ENCODE results near the gene SORCS2. TPM values are rescaled to one million over a fixed set of nuclear protein-coding genes. Genes with fewer than 3 reads are reported as not detected.

The SORCS2 gene
- total RNA-seq, 1 experiment from 2014 or later = not detected

DNA sequence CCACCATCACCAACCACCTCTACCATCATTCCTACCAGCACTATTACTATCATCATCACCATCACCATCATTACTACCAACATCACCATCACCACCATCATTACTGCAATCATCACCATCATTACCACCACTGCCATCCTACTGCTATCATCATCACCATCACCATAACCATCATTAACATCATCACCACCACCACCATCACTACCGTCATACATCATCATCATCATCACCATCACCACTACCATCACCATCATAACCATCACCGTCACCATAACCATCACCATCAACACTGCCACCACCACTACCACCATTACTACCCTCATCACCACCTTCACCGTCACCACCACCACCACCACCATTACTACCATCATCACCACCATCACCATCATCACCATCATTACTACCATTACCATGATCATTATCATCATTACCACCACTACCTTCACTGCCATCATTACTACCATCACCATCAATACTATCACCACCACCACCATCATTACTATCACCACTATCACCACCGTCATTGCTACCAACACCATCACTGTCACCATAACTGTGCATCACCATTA, 170.6 kb downstream of the SORCS2 start:
- DNase-seq (ENCODE audit: extremely low read depth, low read depth) = no peak

DNA sequence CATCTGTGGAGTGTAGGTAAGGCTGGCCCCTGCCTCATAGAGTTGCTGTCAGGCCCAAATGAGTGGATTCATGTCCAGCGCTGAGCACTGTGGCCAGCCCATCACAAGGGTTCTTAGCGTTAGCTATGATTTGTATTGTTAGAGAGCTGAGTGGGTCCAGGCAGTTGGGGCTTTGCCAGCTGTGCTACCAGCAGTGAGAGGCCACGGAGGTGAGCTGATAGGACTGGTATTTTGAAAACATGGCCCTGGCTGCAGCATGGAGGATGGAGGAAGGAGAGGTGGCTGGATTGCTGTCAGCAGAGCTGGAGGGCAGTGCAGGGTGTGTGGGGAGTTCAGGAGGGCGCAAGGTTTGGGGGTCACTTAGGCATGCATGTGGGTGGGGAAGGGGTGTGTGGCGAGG, 172.6 kb downstream of the SORCS2 start:
- no peak for DNase-seq (ENCODE audit: extremely low read depth, low read depth)

DNA sequence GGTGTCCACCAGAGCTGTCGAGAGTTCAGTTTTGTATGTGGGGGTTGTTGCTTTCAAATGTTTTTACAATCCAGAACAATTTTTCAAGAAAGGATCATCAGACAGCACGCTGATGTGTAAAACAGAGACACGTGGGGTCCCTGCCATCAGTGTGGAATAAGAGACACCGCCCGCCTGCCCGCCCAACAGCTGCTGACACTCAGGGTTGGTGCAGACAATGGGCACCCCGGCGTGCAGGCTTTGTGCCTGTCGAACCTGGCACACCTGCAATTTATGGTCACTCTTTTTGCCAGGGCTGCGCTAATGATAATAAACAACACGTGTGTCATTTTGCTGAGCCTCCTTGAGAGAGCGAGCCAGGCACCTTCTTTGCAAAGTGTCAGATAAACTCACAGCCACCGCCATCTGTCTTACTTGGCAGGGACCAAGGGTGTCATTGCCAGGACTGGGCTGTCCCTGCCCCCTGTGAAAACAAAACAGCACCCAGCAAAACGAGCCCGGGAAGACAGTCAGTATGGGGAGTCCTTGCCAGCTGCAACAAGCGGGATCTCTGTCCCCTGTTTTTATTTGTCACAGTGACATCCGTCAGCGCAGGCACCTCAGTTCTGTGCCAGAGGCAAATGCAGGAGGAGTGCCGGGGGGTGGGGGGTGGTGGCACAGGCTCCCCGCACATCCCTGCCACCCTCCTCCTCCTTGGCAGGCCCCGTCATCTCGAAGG, 173.3 kb downstream of the SORCS2 start:
- no peak for DNase-seq (ENCODE audit: extremely low read depth, low read depth)

DNA sequence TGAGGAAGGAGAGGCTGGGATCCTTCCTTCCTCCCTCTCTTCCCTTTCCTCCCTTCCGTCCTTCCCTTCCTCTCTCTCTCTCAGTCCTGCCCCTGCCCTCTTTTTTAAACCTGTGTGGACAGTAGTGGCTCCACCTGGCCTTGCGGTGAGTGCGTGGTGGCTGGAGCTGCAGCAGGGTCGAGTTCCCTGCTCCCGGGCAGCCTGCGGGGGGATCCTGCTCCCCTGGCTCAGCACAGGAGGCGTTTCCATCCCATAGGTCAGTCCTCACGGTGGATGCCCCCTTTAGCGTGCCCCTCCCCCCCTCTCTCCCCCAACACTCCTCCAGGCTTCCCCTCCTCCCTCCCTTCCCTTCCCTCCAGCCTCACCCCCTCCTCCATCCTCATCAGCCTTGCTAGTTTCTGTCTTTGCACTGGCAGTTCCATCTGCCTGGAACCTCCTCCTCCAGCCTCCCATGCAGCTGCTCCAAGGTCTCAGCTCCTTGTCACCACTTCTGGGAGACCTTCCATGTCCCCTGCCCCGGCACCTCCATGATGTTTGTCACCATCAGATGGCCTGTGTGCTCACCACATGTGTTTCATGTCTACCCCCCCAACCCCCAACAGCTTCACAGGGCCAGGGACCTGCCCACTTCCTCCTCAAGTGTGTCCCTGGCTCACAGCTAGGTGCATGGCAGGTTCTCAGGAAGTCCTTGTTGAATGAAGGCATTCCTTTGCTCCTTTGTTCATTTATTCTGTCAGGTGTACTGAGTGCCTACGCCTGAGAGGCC, 174.0 kb downstream of the SORCS2 start:
- no peak for DNase-seq (ENCODE audit: extremely low read depth, low read depth)

DNA sequence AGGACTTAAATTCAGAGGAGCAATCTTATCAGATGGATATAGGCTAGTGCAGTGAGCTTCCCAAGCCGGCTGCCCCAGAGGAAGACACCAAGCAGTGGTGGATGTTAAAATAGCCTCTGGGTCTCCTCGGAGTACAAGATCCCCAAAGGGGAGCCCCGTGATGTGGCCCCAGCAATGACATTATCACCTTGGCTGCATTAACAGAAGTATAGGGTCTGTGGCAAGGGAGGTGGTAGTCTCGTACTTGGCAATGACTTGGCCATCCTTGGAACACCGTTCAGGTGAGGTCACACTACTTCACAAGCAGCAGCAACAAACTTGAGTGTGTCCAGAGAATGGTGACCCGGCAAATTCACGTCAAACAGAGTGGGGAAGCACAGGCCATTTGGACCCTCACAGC, 174.6 kb downstream of the SORCS2 start:
- no peak for DNase-seq (ENCODE audit: extremely low read depth, low read depth)

DNA sequence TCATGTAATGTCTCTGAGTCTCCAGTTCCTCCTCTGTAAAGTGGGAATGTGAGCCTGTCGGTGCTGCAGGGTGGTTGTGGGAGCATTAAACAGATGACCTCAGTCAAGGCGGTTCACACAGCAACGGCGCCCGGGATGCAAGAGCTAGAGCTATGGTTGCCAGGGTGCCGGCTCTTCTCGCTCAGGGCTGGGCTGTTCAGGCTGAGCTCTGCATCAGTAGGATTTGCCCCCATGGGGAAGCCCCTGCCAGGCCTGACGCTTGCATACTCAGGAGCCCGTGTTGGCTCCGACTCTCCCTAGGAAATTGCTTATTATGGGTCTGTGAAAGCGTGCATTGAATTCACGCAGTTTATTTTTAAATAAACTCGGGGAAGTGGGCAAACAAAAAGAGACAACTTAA, 175.1 kb downstream of the SORCS2 start:
- no peak for DNase-seq (ENCODE audit: extremely low read depth, low read depth)

DNA sequence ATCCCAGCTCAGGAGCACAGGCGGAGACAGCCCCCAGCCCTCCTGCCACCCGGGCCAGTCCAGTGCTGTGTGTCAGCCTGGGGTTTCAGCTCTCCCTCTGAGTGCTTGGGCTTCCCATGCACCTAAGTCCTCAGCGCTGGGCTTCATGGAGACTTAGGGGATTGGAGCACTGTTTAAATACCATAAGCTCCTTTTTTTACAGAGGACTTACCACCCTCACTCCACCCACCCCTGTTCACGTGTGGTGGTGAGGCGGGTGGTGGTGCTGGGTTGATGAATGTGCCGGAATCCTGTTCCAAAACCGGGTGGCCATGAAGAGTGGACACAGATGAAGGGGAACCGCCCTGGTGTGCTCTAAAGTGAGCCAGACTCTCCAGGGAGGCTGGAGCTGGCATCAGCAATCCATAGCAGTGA, 175.5 kb downstream of the SORCS2 start:
- no peak for DNase-seq (ENCODE audit: extremely low read depth, low read depth)

DNA sequence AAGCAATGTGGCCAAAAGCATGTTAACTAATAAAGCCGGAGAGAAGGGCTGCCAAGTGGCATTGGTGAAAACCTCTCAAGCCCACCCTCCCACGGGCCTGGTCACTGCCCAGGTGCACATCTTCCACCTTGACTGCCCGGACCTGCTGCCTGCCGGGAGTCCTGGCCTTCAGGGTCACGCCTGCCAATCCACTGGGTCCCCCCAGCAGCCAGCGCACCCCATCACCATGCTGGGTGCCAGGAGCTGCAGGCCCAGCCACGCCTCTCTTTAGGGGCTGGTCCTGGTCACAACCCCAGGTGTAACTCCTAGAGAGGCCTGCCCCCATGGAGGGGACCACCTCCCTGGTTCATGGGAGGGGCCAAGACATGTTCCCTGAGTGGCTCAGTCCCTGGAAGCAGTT, 176.0 kb downstream of the SORCS2 start:
- DNase-seq (ENCODE audit: extremely low read depth, low read depth) = no peak

DNA sequence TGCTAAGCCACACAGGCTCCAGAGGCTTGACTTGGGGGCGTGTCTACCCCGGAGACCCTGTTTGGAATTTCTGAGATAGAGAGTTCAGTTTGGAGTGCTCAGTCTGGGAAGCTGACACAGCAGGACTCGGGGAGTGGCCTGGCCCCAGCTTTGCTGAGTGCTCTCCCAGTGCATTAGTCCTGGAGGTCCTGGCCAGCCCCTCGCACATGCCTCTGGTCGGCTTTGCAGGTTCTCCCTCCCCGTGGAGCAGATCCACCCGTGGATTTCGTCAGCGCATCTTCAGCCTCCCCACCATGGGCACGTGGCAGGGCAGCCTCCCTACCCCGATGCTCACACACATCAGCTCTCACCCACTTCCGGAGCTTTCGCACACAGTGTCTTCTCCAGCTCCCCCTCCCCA, 177.2 kb downstream of the SORCS2 start:
- DNase-seq (ENCODE audit: extremely low read depth, low read depth) = no peak

DNA sequence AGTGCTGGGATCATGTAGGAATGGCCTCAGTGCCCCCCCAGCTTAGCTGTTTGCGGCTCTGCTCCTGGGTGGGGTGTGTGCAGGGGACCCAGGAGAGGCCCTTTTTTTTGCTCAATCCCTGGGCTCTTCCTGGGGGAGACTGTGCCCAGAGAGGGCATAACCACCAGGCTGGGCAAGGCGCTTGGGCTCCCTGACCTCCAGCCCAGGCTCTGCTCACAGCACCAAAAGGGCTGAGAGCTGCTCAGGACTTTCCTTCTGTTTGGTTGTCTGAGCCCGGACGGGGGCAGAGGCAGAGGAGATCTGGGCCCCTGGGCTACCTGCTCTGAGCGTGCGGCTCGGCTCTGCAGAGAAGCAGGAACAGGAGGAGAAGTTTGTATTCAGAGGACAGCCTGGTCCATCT, 177.7 kb downstream of the SORCS2 start:
- no peak for DNase-seq (ENCODE audit: extremely low read depth, low read depth)

DNA sequence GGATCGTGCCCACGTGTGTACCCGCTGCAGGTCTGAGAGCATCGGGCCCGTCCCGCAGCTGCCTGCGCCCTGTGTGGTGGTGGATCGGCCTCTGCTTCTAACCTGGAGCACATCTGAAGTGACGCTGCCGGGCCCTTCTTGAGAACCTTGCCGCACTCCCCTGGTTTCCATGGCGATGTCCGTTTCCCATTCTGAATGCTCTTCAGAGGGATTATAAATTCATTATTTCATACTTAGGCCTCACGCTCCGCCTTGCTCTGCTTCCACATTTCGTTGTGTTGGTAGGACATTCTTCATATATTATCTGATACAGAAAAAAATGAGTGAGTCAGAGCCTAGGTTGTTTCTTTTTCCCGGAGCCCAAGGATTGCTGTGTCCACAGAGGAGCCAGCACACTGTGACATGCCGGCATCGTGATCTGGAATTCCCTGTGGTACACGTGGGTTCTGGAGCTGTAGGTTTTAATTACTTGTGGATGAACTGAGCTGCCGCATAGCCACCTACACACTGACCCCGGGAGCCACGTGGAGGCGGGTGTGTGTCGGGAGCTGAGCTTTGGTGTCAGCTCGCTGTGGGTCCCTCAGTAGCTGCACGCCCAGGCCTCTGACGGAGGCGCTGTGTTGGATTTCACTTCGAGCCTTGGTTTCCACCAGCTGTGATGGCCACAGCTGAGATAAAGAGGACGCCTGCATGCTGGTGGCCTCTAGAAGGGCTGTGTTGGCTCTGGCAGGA, 179.0 kb downstream of the SORCS2 start:
- DNase-seq (ENCODE audit: extremely low read depth, low read depth) = no peak

DNA sequence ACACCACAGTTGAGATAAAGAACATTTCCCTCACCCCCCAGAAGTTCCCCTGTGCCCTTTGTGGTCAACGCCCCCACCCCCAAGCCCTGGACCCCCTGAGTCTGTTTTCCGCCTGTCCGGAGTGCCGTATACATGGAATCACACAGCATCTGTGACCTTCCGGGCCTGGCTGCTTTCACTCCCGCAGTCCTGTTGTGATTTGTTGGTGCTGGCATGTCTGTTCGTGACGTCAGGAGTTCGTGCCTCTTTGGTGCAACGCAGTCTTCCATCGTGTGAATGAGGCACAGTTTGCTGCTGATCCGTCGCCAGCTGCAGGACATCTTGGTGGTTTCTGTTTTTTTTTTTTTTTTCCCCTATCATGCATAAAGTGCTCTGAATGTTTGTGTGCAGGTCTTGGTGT, 180.3 kb downstream of the SORCS2 start:
- no peak for DNase-seq (ENCODE audit: extremely low read depth, low read depth)

DNA sequence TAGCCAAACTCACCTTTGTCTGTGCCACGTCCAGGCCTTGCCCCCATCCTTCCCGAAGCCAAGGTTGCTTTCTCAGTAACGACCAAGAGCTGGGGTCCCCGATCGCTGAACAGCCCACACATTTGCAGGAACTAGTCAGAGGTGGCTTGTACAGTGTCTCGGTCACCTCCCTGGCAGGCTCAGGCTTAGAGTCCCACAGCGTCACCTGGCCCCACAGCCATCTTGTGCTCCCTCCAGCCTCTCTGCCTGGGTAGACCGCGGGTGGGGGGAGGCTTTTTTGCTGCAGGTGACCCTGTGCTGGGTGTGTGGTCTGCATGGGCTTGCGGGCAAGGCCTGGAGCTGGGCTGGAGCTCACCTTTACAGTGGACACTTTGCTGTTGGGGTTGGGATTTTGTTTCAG, 182.2 kb downstream of the SORCS2 start:
- no peak for DNase-seq (ENCODE audit: extremely low read depth, low read depth)

DNA sequence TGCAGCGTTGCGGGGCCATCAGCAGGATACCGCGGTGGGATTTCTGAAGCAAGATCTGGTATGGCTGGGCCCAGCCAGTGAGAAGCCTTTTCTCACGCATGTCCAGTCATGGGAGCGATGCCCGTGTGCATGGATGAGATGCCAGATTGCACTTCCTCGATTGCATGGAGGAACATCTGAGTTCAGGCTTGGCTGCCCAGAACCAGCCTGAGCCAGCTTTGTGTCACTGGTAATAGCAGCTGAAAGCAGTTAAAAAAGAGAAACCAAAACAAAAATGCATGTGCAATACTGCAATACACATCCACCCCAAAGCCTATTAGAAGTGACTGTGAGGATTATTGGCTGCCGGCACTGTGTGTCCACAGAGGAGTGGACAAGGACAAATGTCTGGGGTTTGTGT, 183.1 kb downstream of the SORCS2 start:
- no peak for DNase-seq (ENCODE audit: extremely low read depth, low read depth)

DNA sequence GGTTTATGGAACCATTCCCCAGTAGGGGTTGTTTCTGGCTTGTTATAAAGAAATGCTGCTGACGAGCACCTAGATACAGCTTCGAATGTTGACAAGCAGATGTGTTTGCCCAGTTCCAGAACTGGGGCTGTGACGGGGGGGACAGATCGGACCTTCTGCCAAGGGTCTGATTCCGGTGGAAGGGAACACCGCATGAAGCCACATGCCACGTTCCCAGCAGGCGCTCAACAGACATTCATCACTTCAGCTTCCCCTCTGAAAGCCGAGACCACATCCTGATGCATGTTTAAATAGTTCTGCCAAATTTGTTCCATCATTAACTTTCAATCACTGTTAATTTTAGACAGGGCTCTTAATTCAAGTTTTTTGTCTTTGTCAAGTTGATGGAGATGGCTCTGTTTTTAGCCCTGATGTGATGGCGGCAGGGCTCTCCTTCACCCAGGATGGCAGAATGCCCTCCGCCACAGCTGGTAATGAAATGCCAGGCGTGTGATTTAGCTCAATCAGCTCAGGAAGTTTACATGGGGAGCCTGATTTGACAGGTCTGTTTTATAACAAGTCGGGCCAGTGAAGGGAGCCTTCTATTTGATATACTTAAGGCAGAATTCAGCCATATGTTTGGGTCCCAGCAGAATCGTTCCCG, 185.0 kb downstream of the SORCS2 start:
- no peak for DNase-seq (ENCODE audit: extremely low read depth, low read depth)

DNA sequence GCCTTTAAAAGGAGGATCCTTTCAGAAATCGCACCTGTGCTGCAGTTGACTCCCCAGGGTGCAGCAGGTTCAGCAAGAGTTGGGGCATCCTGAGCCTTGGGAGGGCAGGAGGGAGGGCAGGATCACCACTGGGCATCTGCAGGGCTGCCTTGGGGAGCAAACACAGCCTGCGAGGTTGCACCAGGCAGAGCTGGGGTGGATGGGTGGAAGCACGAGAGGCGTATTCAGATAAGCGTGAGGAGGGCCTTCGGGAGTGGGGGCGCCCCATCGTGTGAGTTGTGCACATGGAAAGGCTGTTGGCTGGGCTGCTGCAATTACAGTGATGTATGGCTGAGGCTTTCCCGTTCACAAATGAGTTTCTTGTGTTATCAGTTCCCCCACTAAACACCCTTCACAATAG, 186.8 kb downstream of the SORCS2 start:
- DNase-seq (ENCODE audit: extremely low read depth, low read depth) = no peak

DNA sequence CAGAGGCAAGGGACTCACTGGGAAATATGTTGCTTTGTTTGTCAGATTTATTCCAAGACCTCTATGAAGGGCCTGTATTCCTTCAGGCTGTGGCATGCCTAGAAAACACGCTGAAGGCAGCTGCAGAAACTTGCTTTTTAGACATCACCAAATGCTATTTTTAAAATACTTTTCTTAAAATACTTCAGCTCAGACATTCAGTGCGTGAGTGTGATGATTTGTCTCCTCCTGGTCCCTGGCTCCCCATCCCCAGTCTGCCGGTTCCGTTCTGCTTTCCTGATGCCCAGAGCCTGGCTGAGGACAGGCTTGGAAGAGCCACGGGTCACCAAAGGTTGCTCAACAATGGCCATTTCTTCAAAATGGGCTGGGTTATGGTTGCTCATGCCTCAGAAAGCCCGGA, 187.4 kb downstream of the SORCS2 start:
- no peak for DNase-seq (ENCODE audit: extremely low read depth, low read depth)

DNA sequence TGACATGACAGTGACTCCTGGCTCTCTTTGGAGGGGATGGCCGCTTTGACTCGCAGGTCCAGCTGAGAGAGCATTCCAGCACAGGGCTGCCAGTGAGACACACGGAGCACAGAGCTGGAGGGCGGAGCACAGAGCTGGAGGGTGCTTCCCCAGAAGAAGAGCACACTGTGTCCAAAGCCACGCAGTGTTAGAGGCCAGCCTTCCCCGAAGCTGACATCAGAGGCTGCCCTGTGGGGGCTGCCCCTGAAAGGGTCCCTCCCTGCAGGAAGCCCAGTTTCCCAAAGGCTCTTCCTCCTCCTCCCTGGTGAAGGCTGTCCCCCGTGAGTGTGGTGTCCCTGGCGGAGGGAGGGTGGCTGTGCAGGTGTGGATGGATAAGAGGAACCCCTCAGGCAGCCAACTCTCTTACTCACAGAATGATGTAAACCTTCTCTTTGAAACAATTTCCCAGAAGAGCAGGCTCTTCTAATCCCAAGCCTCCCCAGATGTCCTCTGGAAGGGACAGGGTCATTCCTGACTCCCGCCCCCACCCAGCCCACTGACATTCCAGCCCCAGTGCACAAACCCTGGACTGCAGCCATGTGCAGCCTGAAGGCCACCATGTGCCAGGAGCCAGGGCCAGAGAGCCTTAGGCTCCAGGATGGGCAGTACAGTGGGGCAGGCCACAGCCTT, 189.0 kb downstream of the SORCS2 start:
- no peak for DNase-seq (ENCODE audit: extremely low read depth, low read depth)

DNA sequence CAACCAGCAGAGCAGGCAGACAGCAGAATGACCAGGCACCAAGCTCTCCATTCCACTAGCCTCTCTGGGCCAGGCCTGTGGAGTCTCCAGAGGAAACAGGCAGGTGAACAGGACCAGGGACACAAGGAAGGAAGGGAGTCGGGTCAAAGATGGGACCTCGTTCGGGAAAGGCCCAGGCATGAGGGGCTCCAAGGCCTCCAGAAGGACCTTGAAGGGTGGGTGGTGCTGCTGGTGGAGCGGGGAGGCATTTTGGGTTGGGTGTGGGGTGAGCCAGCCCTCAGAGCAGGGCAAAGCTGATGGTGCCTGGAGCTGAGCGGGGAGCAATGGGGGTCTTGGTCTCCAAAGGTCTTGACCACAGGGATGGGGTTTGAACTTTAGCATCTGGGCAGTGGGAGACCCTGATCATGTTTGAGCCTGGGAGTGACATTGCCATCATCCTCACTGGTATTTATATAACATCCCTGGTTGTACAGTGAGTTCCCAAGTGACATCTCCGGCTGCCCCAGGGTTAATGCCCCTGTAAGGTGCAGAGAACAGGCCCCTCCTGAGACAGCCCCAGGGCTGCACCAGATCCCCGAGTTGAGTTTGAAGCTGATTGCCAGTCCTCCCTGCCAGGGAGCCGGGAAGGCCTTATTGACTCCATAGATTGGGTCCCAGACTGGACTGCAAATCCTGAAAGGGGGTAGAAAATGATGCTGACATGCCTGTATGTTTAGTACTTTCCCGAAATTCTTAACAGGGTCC, 189.7 kb downstream of the SORCS2 start:
- no peak for DNase-seq (ENCODE audit: extremely low read depth, low read depth)

DNA sequence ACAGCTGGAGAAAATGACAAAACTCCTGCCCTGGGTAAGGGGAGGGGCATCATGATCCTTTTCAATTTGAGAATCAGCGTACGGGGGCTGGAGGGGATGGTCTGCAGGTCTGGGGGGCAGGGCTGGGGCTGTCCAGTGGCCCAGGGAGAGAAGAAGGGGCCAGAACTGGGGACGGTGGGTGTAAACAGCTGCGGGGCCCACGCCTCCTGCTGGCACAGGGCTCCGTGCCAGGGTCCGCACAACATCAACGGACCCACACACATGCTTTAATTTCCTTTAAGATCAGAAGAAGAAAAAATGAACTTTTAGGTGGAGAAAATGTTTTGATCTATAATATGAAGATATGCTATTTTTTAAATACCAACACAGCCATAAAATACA, 190.3 kb downstream of the SORCS2 start:
- no peak for DNase-seq (ENCODE audit: extremely low read depth, low read depth)
